Upper lobe of left lung (tissue), 4 donors: ENCODE measurements around the gene C2orf81.

Source experiments
- CTCF ChIP-seq, 6 experiments: fragments of 450-650 bp in 4 of 6; fragments of 200-600 bp in 2 of 6; sonication (generic) in 2 of 6; IDR thresholded peaks; one replicate each; pipeline ENCODE4 v1.5.1; 2016 to 2019; ENCODE audit warnings: antibody characterized with exemption in 6 of 6
- EP300 ChIP-seq, 4 donors: sonication (generic); formaldehyde crosslinking; IDR thresholded peaks; one replicate each; pipeline ENCODE4 v1.5.1; 2017; ENCODE audit warnings: antibody characterized with exemption in 4 of 4, control low read depth in 2 of 4
- POLR2A ChIP-seq, 4 donors: fragments of 450-650 bp; IDR thresholded peaks; one replicate each; pipeline ENCODE4 v1.5.1; 2016 to 2017; ENCODE audit warnings: antibody characterized with exemption in 4 of 4, mild to moderate bottlenecking in 2 of 4

GRCh38 chr2:74441170-74441689, 19.8 kb upstream of the C2orf81 start:
- no peak for TF ChIP-seq CTCF (IDR thresholded peaks at IDR 0.05)
- TF ChIP-seq POLR2A (IDR thresholded peaks at IDR 0.05) = no peak
- no peak for TF ChIP-seq EP300 (IDR thresholded peaks at IDR 0.05)
